Fibroblast of lung (primary cell): Measurements from ENCODE around the gene NMNAT2. TPM values are rescaled to one million over a fixed set of nuclear protein-coding genes. Genes with fewer than 3 reads are reported as not detected.
A peak's percentile ranks its signal among the peaks of the same experiment; 100 is the strongest.

Source experiments
- DNase-seq, 2 donors: peaks; one replicate each; pipeline versions ENCODE4 v3.0.0 to v3.0.0-alpha.2; 2010; ENCODE audit warnings: low read depth in 2 of 2
- H2AFZ ChIP-seq: 2 replicates; pipeline ENCODE4 v1.5.1; 2012; ENCODE audit warnings: low read length, control low read depth, inconsistent platforms
- H3K27ac ChIP-seq: 2 replicates; pipeline ENCODE4 v1.5.1; 2011; ENCODE audit warnings: low read length, control low read depth; ENCODE audit not compliant: insufficient read depth
- H3K27me3 ChIP-seq: 2 replicates; pipeline ENCODE4 v1.5.1; 2011; ENCODE audit warnings: mild to moderate bottlenecking, low read length; ENCODE audit not compliant: control insufficient read depth, insufficient read depth
- H3K36me3 ChIP-seq: 2 replicates; pipeline ENCODE4 v1.5.1; 2011; ENCODE audit warnings: low read length; ENCODE audit not compliant: control insufficient read depth, insufficient read depth
- H3K4me1 ChIP-seq: 2 replicates; pipeline ENCODE4 v1.5.1; 2011; ENCODE audit warnings: low read length; ENCODE audit not compliant: control insufficient read depth, insufficient read depth; ENCODE audit errors: extremely low read depth
- H3K4me2 ChIP-seq: 2 replicates; pipeline ENCODE4 v1.5.1; 2011; ENCODE audit warnings: low read length, control low read depth; ENCODE audit not compliant: insufficient read depth; ENCODE audit errors: extremely low read depth
- H3K4me3 ChIP-seq, 4 experiments: fragments of 200-600 bp in 1 of 4; sonication (generic) in 1 of 4; replicated peaks in 1 of 4; 2 replicates each; pipeline ENCODE4 v1.5.1; 2011 to 2016; ENCODE audit warnings: low read length in 4 of 4, low read depth in 3 of 4, mild to moderate bottlenecking in 3 of 4, control low read depth in 2 of 4, inconsistent platforms in 1 of 4, mixed read lengths in 1 of 4; ENCODE audit not compliant: insufficient read depth in 1 of 4; ENCODE audit errors: control extremely low read depth in 1 of 4
- H3K79me2 ChIP-seq: 2 replicates; pipeline ENCODE4 v1.5.1; 2012; ENCODE audit warnings: mild to moderate bottlenecking, low read length, inconsistent platforms; ENCODE audit not compliant: control insufficient read depth, insufficient read depth
- H3K9ac ChIP-seq: 2 replicates; pipeline ENCODE4 v1.5.1; 2011; ENCODE audit warnings: mild to moderate bottlenecking, low read length, control low read depth; ENCODE audit not compliant: insufficient read depth
- H3K9me3 ChIP-seq: 2 replicates; pipeline ENCODE4 v1.5.1; 2012; ENCODE audit warnings: low read depth, low read length; ENCODE audit not compliant: control insufficient read depth, insufficient read depth
- H4K20me1 ChIP-seq: 2 replicates; pipeline ENCODE4 v1.5.1; 2011; ENCODE audit warnings: low read length; ENCODE audit not compliant: control insufficient read depth, insufficient read depth; ENCODE audit errors: extremely low read depth
- CTCF ChIP-seq, 2 donors: IDR thresholded peaks in 1 of 2; conservative IDR thresholded peaks in 1 of 2; 1 replicate in 1 of 2; 2 replicates in 1 of 2; pipeline ENCODE4 v1.5.1; 2011 to 2012; ENCODE audit warnings: low read length in 2 of 2, control low read depth in 1 of 2, inconsistent platforms in 1 of 2, low read depth in 1 of 2, mild to moderate bottlenecking in 1 of 2
- EZH2 ChIP-seq: IDR thresholded peaks from 2 replicates; pipeline ENCODE4 v1.5.1; 2012; ENCODE audit warnings: low read length, control low read depth, mild to moderate bottlenecking; ENCODE audit errors: missing control alignments
- polyA plus RNA-seq, 2 donors: library from polyadenylated mRNA; depleted of rRNA in 1 of 2; stranded (reverse) in 1 of 2; unstranded in 1 of 2; fragments of >200 nt; gene quantifications; 2 replicates each; pipeline ENCODE4 v1.2.1, GENCODE V29; 2011 to 2012; ENCODE audit warnings: missing spikeins in 1 of 2
- total RNA-seq: library from RNA; depleted of rRNA; stranded (reverse); fragments of >200 nt; gene quantifications from 2 replicates; pipeline ENCODE4 v1.2.1, GENCODE V29; 2014

NMNAT2 gene
- total and polyA plus RNA-seq, 2 donors (not counting 1 experiment from before 2014, with no cell fraction given), result under 0.01 to 0.61 TPM

GRCh38 chr1:183199304-183199703 is 218.9 kb downstream of the NMNAT2 start:
- TF ChIP-seq CTCF (conservative IDR thresholded peaks at IDR 0.05 in 1 of 2, IDR thresholded peaks at IDR 0.05 in 1 of 2; ENCODE audit: low read depth in 1 of 2, low read length in 2 of 2), result no peak
- no peak for TF ChIP-seq EZH2
- no peak overlapping the region for H3K4me2 ChIP-seq
- H3K4me3 ChIP-seq, result no peak overlapping the region
- no peaks in the 10 kb centered on the region for H3K36me3 ChIP-seq
- no peaks in the 10 kb centered on the region for H3K4me1 ChIP-seq
- H2AFZ ChIP-seq, result no peak overlapping the region
- no peaks in the 10 kb centered on the region for H3K27me3 ChIP-seq
- H4K20me1 ChIP-seq, result no peaks in the 10 kb centered on the region
- no peak overlapping the region for H3K27ac ChIP-seq
- H3K9me3 ChIP-seq, result no peaks in the 10 kb centered on the region
- no peak overlapping the region for H3K9ac ChIP-seq
- DNase-seq, result no peak
- H3K79me2 ChIP-seq, result no peaks in the 10 kb centered on the region

GRCh38 chr1:183198463-183198862 is 219.7 kb downstream of the NMNAT2 start:
- Histone ChIP-seq H2AFZ (no peak overlapping the region), H4K20me1 (no peaks in the 10 kb centered on the region), H3K36me3 (no peaks in the 10 kb centered on the region), H3K9me3 (no peaks in the 10 kb centered on the region), H3K27ac (no peak overlapping the region), H3K79me2 (no peaks in the 10 kb centered on the region), H3K4me2 (no peak overlapping the region), H3K4me3 (no peak overlapping the region), H3K4me1 (no peaks in the 10 kb centered on the region), H3K27me3 (no peaks in the 10 kb centered on the region), H3K9ac (no peak overlapping the region)
- no peak for TF ChIP-seq CTCF (conservative IDR thresholded peaks at IDR 0.05 in 1 of 2, IDR thresholded peaks at IDR 0.05 in 1 of 2; ENCODE audit: low read depth in 1 of 2, low read length in 2 of 2)
- peak; percentile 48 to 99 for DNase-seq

Other genes with a start within 250 kb of the NMNAT2 start
- 0.99 and 2.8 TPM in 2 replicates for gene LAMC2, start 232.1 kb downstream of the NMNAT2 start, total RNA-seq
- 0.66 and 3.9 TPM in 2 replicates for gene LAMC2, start 232.1 kb downstream of the NMNAT2 start, polyA plus RNA-seq
- 16.2 and 23.1 TPM in 2 replicates for gene SMG7, start 54.1 kb upstream of the NMNAT2 start, total RNA-seq
- 30.7 and 31.0 TPM in 2 replicates for gene SMG7, start 54.1 kb upstream of the NMNAT2 start, polyA plus RNA-seq
- 0.77 and 2.6 TPM in 2 replicates for gene NCF2, start 172.1 kb upstream of the NMNAT2 start, total RNA-seq
- 0.43 and 1.2 TPM in 2 replicates for gene NCF2, start 172.1 kb upstream of the NMNAT2 start, polyA plus RNA-seq
- 83.5 and 142 TPM in 2 replicates for gene ARPC5, start 217.4 kb upstream of the NMNAT2 start, total RNA-seq
- 242 and 350 TPM in 2 replicates for gene ARPC5, start 217.4 kb upstream of the NMNAT2 start, polyA plus RNA-seq
- gene APOBEC4, start 234.9 kb upstream of the NMNAT2 start, total RNA-seq, result not detected in 2 replicates
- not detected in 2 replicates for gene APOBEC4, start 234.9 kb upstream of the NMNAT2 start, polyA plus RNA-seq